ENCODE results near the gene EPHA3. TPM values are rescaled to one million over a fixed set of nuclear protein-coding genes. Genes with fewer than 3 reads are reported as not detected.

EPHA3 gene
- total and polyA plus RNA-seq, 11 donors = 1.0 to 9.4 (median 3.5) TPM

- H3K9me3 ChIP-seq = no peaks in the 10 kb centered on the region
- TF ChIP-seq POLR2A (IDR thresholded peaks at IDR 0.05) (no peak), CTCF (IDR thresholded peaks at IDR 0.05) (no peak)
- 72 to 85% (median 77%) methylated on average over 1 of the region's 1 CpG for WGBS, 4 donors
Observed at GRCh38 chr3:89101921-89102320, 5.5 kb upstream of the EPHA3 start.

GRCh38 chr3:89104499-89104898, 2.9 kb upstream of the EPHA3 start:
- peak overlapping the region in 7 of 12 donors; percentile 1 to 50 (median 18) for H3K27ac ChIP-seq
- ATAC-seq (peak in 1 of 4 donors; percentile 39), DNase-seq (no peak)
- H3K9me3 ChIP-seq = no peaks in the 10 kb centered on the region
- intact Hi-C loops (cut with DNase I) = loop anchor here in 5 of 10 donors (10.0 kb wide), 3 partner anchors 140 to 900 kb away; no protein-coding TSS in a partner anchor
- no peaks in the 10 kb centered on the region for H3K36me3 ChIP-seq
- peaks cover 0 to 14% (median 0%) of the 10 kb centered on the region in 9 donors for H3K27me3 ChIP-seq
- peak overlapping the region in 7 of 12 donors; percentile 1 to 44 (median 15) for H3K4me3 ChIP-seq
- TF ChIP-seq POLR2A (IDR thresholded peaks at IDR 0.05) (no peak), CTCF (IDR thresholded peaks at IDR 0.05) (no peak)
- 46 to 63% (median 57%) methylated on average over 3 of the region's 3 CpGs for WGBS, 4 donors
- H3K4me1 ChIP-seq = peaks cover 0 to 14% (median 0%) of the 10 kb centered on the region in 12 donors

More at GRCh38 chr3:89101921-89102320, 5.5 kb upstream of the EPHA3 start:
- ATAC-seq (no peak), DNase-seq (no peak)
- intact Hi-C loops (cut with DNase I) = loop anchor here in 5 of 10 donors (10.0 kb wide), 3 partner anchors 137 to 897 kb away; no protein-coding TSS in a partner anchor
- Histone ChIP-seq H3K27me3 (peaks cover 0 to 6% (median 0%) of the 10 kb centered on the region in 9 donors), H3K4me3 (no peak overlapping the region), H3K36me3 (no peaks in the 10 kb centered on the region), H3K4me1 (peaks cover 0 to 10% (median 0%) of the 10 kb centered on the region in 12 donors), H3K27ac (peak overlapping the region in 1 of 12 donors; percentile 11)

GRCh38 chr3:89105503-89105902, 1.9 kb upstream of the EPHA3 start:
- Histone ChIP-seq H3K9me3 (no peaks in the 10 kb centered on the region), H3K27ac (no peak overlapping the region), H3K27me3 (peaks cover 0 to 18% (median 0%) of the 10 kb centered on the region in 9 donors), H3K4me1 (peaks cover 0 to 14% (median 0%) of the 10 kb centered on the region in 12 donors), H3K4me3 (no peak overlapping the region), H3K36me3 (no peaks in the 10 kb centered on the region)
- no peak for ATAC-seq
- 96 to 100% (median 97%) methylated on average over 1 of the region's 1 CpG for WGBS, 4 donors
- TF ChIP-seq CTCF (IDR thresholded peaks at IDR 0.05) = no peak
- no peak for TF ChIP-seq POLR2A (IDR thresholded peaks at IDR 0.05)
- no peak for DNase-seq
- intact Hi-C loops (cut with DNase I) = loop anchor here in 5 of 10 donors (10.0 kb wide), 3 partner anchors 141 to 901 kb away; no protein-coding TSS in a partner anchor

- peaks cover 0 to 18% (median 0%) of the 10 kb centered on the region in 9 donors for H3K27me3 ChIP-seq
- intact Hi-C loops (cut with DNase I) = loop anchor here in 5 of 10 donors (10.0 kb wide), 3 partner anchors 143 to 903 kb away; no protein-coding TSS in a partner anchor
- no peak for DNase-seq
- TF ChIP-seq CTCF (IDR thresholded peaks at IDR 0.05) (no peak), POLR2A (IDR thresholded peaks at IDR 0.05) (no peak)
- no peak for ATAC-seq
- H3K9me3 ChIP-seq = no peaks in the 10 kb centered on the region
- 22 to 39% (median 35%) methylated on average over 5 of the region's 5 CpGs for WGBS, 4 donors
- H3K27ac ChIP-seq = peak overlapping the region in 5 of 12 donors; percentile 18 to 60 (median 43)
- H3K36me3 ChIP-seq = no peaks in the 10 kb centered on the region
- H3K4me1 ChIP-seq = peaks cover 0 to 14% (median 0%) of the 10 kb centered on the region in 12 donors
- H3K4me3 ChIP-seq = peak overlapping the region; percentile 34 to 71 (median 58)
Observed at GRCh38 chr3:89108291-89108550, 800 bp downstream of the EPHA3 start.
